NK-92 (cell line): Measurements from ENCODE around the gene SLC25A42.
"Not testable (repeated sequence)": the region's sequence is repeated elsewhere in the genome, so short reads cannot be mapped to it uniquely, and the experiment has no call there.

Source experiments
- DNase-seq: peaks from one replicate; lab custom pipeline; 2025; ENCODE audit not compliant: unreplicated experiment; lab: John Stamatoyannopoulos, UW

The SLC25A42 gene

GRCh38 chr19:19105365-19106055, 41.7 kb downstream of the SLC25A42 start:
- DNase-seq: no peak

- no peak for DNase-seq
These were observed 42.3 kb downstream of the SLC25A42 start for GRCh38 chr19:19106056-19106551.

DNA sequence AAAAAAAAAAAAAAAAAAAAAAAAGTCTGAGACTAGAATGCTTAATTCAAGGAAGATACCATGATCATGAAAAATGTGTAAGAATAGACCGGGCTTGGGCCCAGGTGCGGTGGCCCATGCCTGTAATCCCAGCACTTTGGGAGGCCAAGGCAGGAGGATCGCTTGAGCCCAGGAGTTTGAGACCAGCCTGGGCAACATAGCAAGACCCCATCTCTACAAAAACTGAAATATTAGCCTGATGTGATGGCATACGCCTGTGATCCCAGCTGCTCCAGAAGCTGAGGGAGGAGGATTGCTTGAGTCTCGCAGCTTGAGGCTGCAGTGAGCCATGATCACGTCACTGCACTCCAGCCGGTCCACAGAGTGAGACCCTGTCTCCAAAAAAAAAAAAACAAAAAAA, 43.1 kb downstream of the SLC25A42 start:
- DNase-seq: not testable (repeated sequence)

GRCh38 chr19:19107654-19108053, 43.9 kb downstream of the SLC25A42 start:
- no peak for DNase-seq

DNA sequence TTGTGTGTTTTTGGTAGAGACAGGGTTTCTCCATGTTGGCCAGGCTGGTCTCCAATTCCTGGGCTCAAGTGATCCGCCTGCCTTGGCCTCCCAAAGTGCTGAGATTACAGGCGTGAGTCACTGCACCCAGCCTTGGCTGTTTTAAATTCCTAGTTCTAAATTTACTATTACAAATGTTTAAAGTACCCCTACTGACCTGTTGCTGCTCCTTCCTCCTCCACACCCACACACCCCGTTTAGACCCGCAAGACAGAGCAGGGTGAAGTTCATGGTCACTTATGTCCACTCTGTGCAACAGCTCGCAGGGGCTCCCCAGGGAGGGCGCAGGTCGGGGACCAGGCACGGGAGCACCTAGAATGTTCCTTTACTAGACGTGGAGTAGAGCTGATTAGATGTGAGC, 45.8 kb downstream of the SLC25A42 start:
- no peak for DNase-seq

DNA sequence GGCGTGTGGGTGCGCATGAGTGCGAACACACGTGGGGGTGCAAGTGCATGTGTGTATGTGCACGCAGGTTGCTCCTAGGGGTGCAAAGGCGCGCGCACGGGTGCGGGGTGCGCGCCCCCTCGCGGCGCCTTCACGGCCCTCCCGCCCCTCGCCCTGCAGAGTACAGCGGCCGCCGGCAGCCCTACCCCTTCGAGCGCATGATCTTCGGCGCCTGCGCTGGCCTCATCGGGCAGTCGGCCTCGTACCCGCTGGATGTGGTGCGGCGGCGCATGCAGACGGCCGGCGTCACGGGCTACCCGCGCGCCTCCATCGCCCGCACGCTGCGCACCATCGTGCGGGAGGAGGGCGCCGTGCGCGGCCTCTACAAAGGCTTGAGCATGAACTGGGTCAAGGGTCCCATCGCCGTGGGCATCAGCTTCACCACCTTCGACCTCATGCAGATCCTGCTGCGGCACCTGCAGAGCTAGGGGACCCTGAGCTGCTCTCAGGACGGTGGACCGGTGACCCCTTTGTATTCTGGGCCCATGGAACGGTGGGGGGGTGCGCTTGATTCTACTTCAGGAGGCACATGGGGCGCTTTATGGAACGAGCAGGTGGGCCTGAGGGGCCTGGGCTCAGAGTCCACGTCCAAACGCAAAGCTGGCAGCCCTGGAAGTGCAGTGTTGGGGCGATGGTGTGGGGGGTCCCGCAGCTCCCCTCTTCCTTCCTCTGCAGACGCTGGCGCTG, 46.8 kb downstream of the SLC25A42 start:
- DNase-seq: no peak

- DNase-seq: no peak
These were observed 47.5 kb downstream of the SLC25A42 start for GRCh38 chr19:19111136-19111835.

DNA sequence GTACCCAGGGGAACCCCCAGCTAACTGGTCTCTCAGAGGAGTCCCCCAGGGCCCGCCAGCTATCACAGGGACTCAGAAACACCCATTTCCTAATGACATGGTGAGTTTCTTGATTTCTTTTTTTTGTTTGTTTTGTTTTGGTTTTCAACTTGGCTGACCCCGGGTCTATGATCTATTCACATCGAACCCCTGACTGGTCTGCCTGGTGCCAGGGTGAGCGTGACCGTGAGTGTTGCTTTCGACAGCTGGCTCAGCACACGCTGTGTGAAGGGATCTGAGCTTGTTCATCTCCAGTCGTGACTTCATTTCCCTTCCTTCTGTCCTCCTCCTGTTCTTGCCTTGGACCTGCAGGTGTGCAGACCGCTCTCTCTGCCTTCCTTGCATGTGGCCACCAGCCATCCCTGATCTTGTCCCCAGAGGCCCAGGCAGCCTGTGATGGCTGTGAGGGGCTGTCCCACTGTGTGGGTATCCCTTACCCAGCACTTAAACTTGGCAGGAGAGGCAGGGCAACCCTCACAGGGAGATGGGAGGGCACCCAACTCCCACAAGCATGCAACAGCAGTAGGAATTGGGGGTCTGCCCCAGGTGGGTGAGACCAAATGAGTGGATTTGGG, 48.3 kb downstream of the SLC25A42 start:
- no peak for DNase-seq

DNA sequence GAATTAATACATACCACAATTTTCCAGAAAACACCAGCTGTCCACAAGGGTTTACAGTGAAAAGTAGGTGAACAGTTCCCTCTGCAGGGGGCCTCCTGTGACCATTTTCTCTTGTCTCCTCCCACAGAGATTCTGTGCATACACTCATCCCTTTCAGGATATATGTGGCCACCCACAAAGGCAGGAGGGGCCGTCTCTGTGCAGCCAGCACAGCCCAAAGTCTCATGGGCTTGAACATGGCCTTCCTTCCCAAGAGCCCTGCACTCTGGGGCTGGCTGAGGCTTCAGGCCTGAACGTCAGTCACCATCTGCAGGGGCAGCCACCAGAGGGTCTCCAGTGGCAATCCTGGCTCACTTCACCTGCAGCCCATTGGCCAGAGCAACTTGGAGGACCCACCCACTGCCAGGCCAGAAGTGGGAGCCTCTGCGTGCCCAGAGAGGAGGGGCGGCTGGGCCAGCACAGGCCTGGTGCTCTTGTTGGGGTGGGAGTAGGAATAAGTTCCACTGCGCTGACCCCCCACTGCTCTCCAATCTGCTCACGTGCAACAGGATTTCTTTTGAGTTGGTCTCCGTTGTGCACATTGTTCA, 49.3 kb downstream of the SLC25A42 start:
- DNase-seq: no peak

GRCh38 chr19:19115954-19116353, 52.2 kb downstream of the SLC25A42 start:
- DNase-seq: no peak

- no peak for DNase-seq
These were observed 55.8 kb downstream of the SLC25A42 start for GRCh38 chr19:19119325-19120237.

GRCh38 chr19:19120308-19121231, 56.8 kb downstream of the SLC25A42 start:
- DNase-seq: no peak

- DNase-seq: no peak
These were observed 57.6 kb downstream of the SLC25A42 start for GRCh38 chr19:19121371-19121770.

GRCh38 chr19:19122902-19123301, 59.1 kb downstream of the SLC25A42 start:
- DNase-seq: no peak

GRCh38 chr19:19123386-19123785, 59.6 kb downstream of the SLC25A42 start:
- no peak for DNase-seq

- DNase-seq: no peak
These were observed 62.3 kb downstream of the SLC25A42 start for GRCh38 chr19:19126102-19126501.

- DNase-seq: no peak
These were observed 68.2 kb downstream of the SLC25A42 start for GRCh38 chr19:19131989-19132388.

GRCh38 chr19:19132912-19133311, 69.1 kb downstream of the SLC25A42 start:
- no peak for DNase-seq

GRCh38 chr19:19133985-19134384, 70.2 kb downstream of the SLC25A42 start:
- no peak for DNase-seq
